GM12892 (cell line): ENCODE results near the gene ADAM30.

Source experiments
- POLR2A ChIP-seq: IDR thresholded peaks from 2 replicates; pipeline ENCODE4 v1.6.1; 2011; ENCODE audit warnings: low read depth, low read length, control low read depth
- POLR2AphosphoS5 ChIP-seq: IDR thresholded peaks from 2 replicates; pipeline ENCODE4 v1.6.1; 2011; ENCODE audit warnings: low read depth, low read length, control low read depth
- TAF1 ChIP-seq: IDR thresholded peaks from 2 replicates; pipeline ENCODE4 v1.6.1; 2011; ENCODE audit warnings: low read depth, mild to moderate bottlenecking, control low read depth, low read length, borderline replicate concordance

DNA sequence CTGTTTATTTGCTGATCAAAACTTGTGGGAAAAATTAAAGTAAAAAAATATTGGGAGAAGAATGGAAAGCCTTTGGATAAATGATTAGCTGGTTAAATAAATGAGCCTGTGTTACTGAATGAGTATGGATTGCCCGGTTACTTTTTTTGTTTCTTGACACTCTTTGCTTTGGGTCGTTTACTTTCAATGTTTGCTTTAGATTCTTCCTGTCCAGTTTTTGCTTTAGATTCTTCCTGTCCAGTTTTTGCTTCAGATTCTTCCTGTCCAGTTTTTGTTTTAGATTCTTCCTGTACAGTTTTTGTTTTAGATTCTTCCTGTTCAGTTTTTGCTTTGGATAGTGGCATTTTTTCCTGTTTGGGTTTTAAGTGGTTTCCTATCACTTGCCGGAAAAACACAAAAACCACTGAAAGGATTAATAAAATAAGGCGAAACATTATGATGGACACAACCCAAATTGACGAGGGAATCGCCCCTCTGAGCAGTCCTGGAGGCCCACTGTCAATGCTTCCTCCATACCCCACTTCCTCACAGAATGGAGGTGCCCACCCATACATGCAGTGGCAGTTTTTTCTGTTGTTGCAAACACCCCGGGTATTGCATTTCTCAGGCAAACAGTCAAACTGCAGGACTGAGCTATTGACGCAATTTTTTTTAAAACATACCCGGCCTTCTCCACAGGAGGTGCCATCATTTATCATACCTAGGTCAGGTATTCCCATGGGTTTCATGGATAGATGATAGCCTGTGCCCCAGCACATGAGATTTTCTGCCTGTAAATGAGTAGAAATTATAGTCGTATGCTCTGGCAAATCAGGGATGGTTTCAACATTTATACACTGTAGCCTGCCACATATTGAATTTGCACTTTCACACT lies 2.3 kb downstream of the ADAM30 start:
- TF ChIP-seq POLR2AphosphoS5 (no peak), POLR2A (no peak), TAF1 (no peak)
